H9 (cell line): ENCODE data around the gene ALKBH4. TPM values are rescaled to one million over a fixed set of nuclear protein-coding genes. Genes with fewer than 3 reads are reported as not detected.

ENCODE experiments used
- DNase-seq: peaks from one replicate; pipeline ENCODE4 v3.0.0-alpha.2; 2017
- H2AFZ ChIP-seq: one replicate; pipeline ENCODE4 v1.6.1; 2013; ENCODE audit warnings: mild to moderate bottlenecking, low read length, control low read depth, moderate library complexity
- H2AK5ac ChIP-seq: 2 replicates; pipeline ENCODE4 v1.6.1; 2013; ENCODE audit warnings: low read length, control low read depth, mixed read lengths; ENCODE audit not compliant: insufficient read length
- H2BK120ac ChIP-seq: one replicate; pipeline ENCODE4 v1.6.1; 2013; ENCODE audit warnings: low read depth, mild to moderate bottlenecking, low read length, control low read depth, inconsistent platforms; ENCODE audit not compliant: poor library complexity, severe bottlenecking
- H2BK12ac ChIP-seq: 2 replicates; pipeline ENCODE4 v1.6.1; 2013; ENCODE audit warnings: low read length, control low read depth, mixed read lengths, low read depth; ENCODE audit not compliant: insufficient read length
- H2BK15ac ChIP-seq: 2 replicates; pipeline ENCODE4 v1.6.1; 2013; ENCODE audit warnings: low read depth, low read length, control low read depth
- H2BK20ac ChIP-seq: one replicate; pipeline ENCODE4 v1.6.1; 2013; ENCODE audit warnings: low read depth, mild to moderate bottlenecking, low read length, control low read depth, inconsistent platforms; ENCODE audit not compliant: poor library complexity, severe bottlenecking
- H2BK5ac ChIP-seq: 2 replicates; pipeline ENCODE4 v1.6.1; 2013; ENCODE audit warnings: low read length, control low read depth, mixed read lengths; ENCODE audit not compliant: insufficient read length
- H3K14ac ChIP-seq: 2 replicates; pipeline ENCODE4 v1.6.1; 2013; ENCODE audit warnings: low read length, control low read depth; ENCODE audit not compliant: insufficient read depth
- H3K18ac ChIP-seq: 2 replicates; pipeline ENCODE4 v1.6.1; 2013; ENCODE audit warnings: low read depth, mild to moderate bottlenecking, mixed read lengths, low read length, control low read depth; ENCODE audit not compliant: insufficient read length
- H3K23ac ChIP-seq: 2 replicates; pipeline ENCODE4 v1.6.1; 2013; ENCODE audit warnings: low read length, control low read depth, mixed read lengths, low read depth; ENCODE audit not compliant: insufficient read length
- H3K23me2 ChIP-seq: 2 replicates; pipeline ENCODE4 v1.6.1; 2013; ENCODE audit warnings: low read depth, mild to moderate bottlenecking, mixed read lengths, low read length, control low read depth; ENCODE audit not compliant: insufficient read length, poor library complexity, severe bottlenecking
- H3K27ac ChIP-seq: 2 replicates; pipeline ENCODE4 v1.5.1; 2013; ENCODE audit warnings: low read length, control low read depth, mixed read lengths, low read depth; ENCODE audit not compliant: insufficient read length
- H3K27me3 ChIP-seq: 2 replicates; pipeline ENCODE4 v1.6.1; 2013; ENCODE audit warnings: low read length, control low read depth, inconsistent platforms; ENCODE audit not compliant: insufficient read depth
- H3K4ac ChIP-seq: 2 replicates; pipeline ENCODE4 v1.6.1; 2013; ENCODE audit warnings: low read depth, mild to moderate bottlenecking, control low read depth, inconsistent platforms, low read length, moderate library complexity
- H3K4me1 ChIP-seq: 2 replicates; pipeline ENCODE4 v1.6.1; 2013; ENCODE audit warnings: low read length, control low read depth, inconsistent platforms; ENCODE audit not compliant: insufficient read depth
- H3K4me2 ChIP-seq: 2 replicates; pipeline ENCODE4 v1.6.1; 2013; ENCODE audit warnings: low read length, control low read depth, mixed read lengths; ENCODE audit not compliant: insufficient read length, insufficient read depth
- H3K56ac ChIP-seq: 2 replicates; pipeline ENCODE4 v1.6.1; 2013; ENCODE audit warnings: low read depth, mild to moderate bottlenecking, mixed read lengths, low read length, control low read depth; ENCODE audit not compliant: insufficient read length
- H3K79me1 ChIP-seq: 2 replicates; pipeline ENCODE4 v1.6.1; 2013; ENCODE audit warnings: low read depth, mild to moderate bottlenecking, moderate library complexity, low read length, control low read depth, inconsistent platforms; ENCODE audit not compliant: insufficient read depth, poor library complexity, severe bottlenecking
- H3K79me2 ChIP-seq: 2 replicates; pipeline ENCODE4 v1.6.1; 2013; ENCODE audit warnings: low read length, control low read depth, inconsistent platforms; ENCODE audit not compliant: insufficient read depth
- H3K9ac ChIP-seq: 2 replicates; pipeline ENCODE4 v1.6.1; 2013; ENCODE audit warnings: low read length, control low read depth, mixed read lengths; ENCODE audit not compliant: insufficient read length; ENCODE audit errors: extremely low read depth
- H3K9me3 ChIP-seq: one replicate; pipeline ENCODE4 v1.6.1; 2013; ENCODE audit warnings: low read depth, low read length, inconsistent platforms; ENCODE audit not compliant: control insufficient read depth
- H3T11ph ChIP-seq: one replicate; pipeline ENCODE4 v1.6.1; 2013; ENCODE audit warnings: mild to moderate bottlenecking, low read length, control low read depth, inconsistent platforms
- H4K20me1 ChIP-seq: one replicate; pipeline ENCODE4 v1.6.1; 2013; ENCODE audit not compliant: control insufficient read depth, insufficient read length, insufficient read depth
- H4K5ac ChIP-seq: 2 replicates; pipeline ENCODE4 v1.6.1; 2013; ENCODE audit warnings: low read depth, mild to moderate bottlenecking, mixed read lengths, low read length, control low read depth; ENCODE audit not compliant: insufficient read length
- H4K8ac ChIP-seq: replicated peaks from 2 replicates; pipeline ENCODE4 v1.6.1; 2013; ENCODE audit warnings: low read length, control low read depth, mixed read lengths, low read depth; ENCODE audit not compliant: insufficient read length
- H4K91ac ChIP-seq: 2 replicates; pipeline ENCODE4 v1.6.1; 2013; ENCODE audit warnings: low read depth, mild to moderate bottlenecking, moderate library complexity, mixed read lengths, low read length, control low read depth; ENCODE audit not compliant: insufficient read length
- H3K27ac Mint-ChIP-seq, 3 experiments: 2 replicates in 2 of 3; 3 replicates in 1 of 3; pipeline ENCODE4 v1.8.0; 2020 to 2021; ENCODE audit warnings: mixed read lengths in 3 of 3, mild to moderate bottlenecking in 1 of 3, moderate library complexity in 1 of 3
- H3K27me3 Mint-ChIP-seq: 2 replicates; pipeline ENCODE4 v1.8.0; 2021; ENCODE audit warnings: low read depth, mild to moderate bottlenecking, moderate library complexity, mixed read lengths
- H3K36me3 Mint-ChIP-seq, 3 experiments: 2 replicates in 2 of 3; 3 replicates in 1 of 3; pipeline ENCODE4 v1.8.0; 2020 to 2021; ENCODE audit warnings: low read depth in 3 of 3, mixed read lengths in 3 of 3; ENCODE audit not compliant: insufficient read depth in 1 of 3
- H3K4me1 Mint-ChIP-seq, 2 experiments: 2 replicates each; pipeline ENCODE4 v1.8.0; 2020; ENCODE audit warnings: mixed read lengths in 2 of 2
- H3K4me3 Mint-ChIP-seq, 2 experiments: 2 replicates in 1 of 2; 3 replicates in 1 of 2; pipeline ENCODE4 v1.8.0; 2020 to 2021; ENCODE audit warnings: mild to moderate bottlenecking in 2 of 2, mixed read lengths in 2 of 2, moderate library complexity in 1 of 2
- H3K9me3 Mint-ChIP-seq, 2 experiments: 2 replicates in 1 of 2; 3 replicates in 1 of 2; pipeline ENCODE4 v1.8.0; 2020; ENCODE audit warnings: mild to moderate bottlenecking in 2 of 2, mixed read lengths in 2 of 2, moderate library complexity in 1 of 2
- WGBS: extraction: QIAGEN DNeasy Blood & Tissue Kit; methylation state at CpG from one replicate; pipeline ENCODE4 v1.1.7; 2013; ENCODE audit warnings: missing lambda C conversion rate, low lambda C conversion rate, mixed read lengths; ENCODE audit not compliant: insufficient read length; ENCODE audit errors: extremely low coverage; 5-methylcytosine and 5-hydroxymethylcytosine counted together
- total RNA-seq: library from RNA; stranded (reverse); gene quantifications from 2 replicates; pipeline ENCODE4 v1.2.1, GENCODE V29; 2021
- TF ChIP-seq, protein P1 (sequence below): fragments of 200-600 bp; sonication (generic); conservative IDR thresholded peaks from 3 replicates; pipeline ENCODE4 v1.8.0; 2021; ENCODE audit warnings: antibody characterized with exemption, mild to moderate bottlenecking

The ALKBH4 gene
- total RNA-seq, 1 experiment from 2014 or later: 23.9 TPM

- peaks cover 4 to 7% of the 10 kb centered on the region in 2 experiments for H3K4me1 Mint-ChIP-seq
- H3K27ac Mint-ChIP-seq: peak overlapping the region in 1 of 3 experiments; percentile 68; a peak in 1 of 7 replicates
- Histone ChIP-seq H4K91ac (no peak overlapping the region), H2BK20ac (no peak overlapping the region), H4K5ac (no peak overlapping the region), H3K27ac (no peak overlapping the region), H2BK120ac (no peak overlapping the region), H3K23ac (no peak overlapping the region), H3T11ph (no peak overlapping the region), H2AFZ (no peak overlapping the region), H4K20me1 (no peaks in the 10 kb centered on the region), H4K8ac (no peak overlapping the region), H3K23me2 (no peaks in the 10 kb centered on the region), H3K27me3 (no peaks in the 10 kb centered on the region), H3K14ac (no peak overlapping the region), H3K56ac (no peak overlapping the region), H3K79me2 (no peaks in the 10 kb centered on the region), H2BK12ac (no peak overlapping the region), H3K4ac (no peak overlapping the region), H3K18ac (no peak overlapping the region), H3K4me1 (no peaks in the 10 kb centered on the region), H3K4me2 (no peak overlapping the region), H3K9me3 (no peaks in the 10 kb centered on the region), H2BK5ac (no peak overlapping the region), H3K79me1 (no peaks in the 10 kb centered on the region), H2AK5ac (no peak overlapping the region), H3K9ac (no peak overlapping the region), H2BK15ac (no peak overlapping the region)
- TF ChIP-seq, protein P1, sequence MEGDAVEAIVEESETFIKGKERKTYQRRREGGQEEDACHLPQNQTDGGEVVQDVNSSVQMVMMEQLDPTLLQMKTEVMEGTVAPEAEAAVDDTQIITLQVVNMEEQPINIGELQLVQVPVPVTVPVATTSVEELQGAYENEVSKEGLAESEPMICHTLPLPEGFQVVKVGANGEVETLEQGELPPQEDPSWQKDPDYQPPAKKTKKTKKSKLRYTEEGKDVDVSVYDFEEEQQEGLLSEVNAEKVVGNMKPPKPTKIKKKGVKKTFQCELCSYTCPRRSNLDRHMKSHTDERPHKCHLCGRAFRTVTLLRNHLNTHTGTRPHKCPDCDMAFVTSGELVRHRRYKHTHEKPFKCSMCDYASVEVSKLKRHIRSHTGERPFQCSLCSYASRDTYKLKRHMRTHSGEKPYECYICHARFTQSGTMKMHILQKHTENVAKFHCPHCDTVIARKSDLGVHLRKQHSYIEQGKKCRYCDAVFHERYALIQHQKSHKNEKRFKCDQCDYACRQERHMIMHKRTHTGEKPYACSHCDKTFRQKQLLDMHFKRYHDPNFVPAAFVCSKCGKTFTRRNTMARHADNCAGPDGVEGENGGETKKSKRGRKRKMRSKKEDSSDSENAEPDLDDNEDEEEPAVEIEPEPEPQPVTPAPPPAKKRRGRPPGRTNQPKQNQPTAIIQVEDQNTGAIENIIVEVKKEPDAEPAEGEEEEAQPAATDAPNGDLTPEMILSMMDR: no peak
- no peak overlapping the region for H3K4me3 Mint-ChIP-seq
- no peaks in the 10 kb centered on the region; the same call in 1 of the 2 replicates for H3K27me3 Mint-ChIP-seq
- DNase-seq: no peak
- peaks cover 7 to 40% (median 39%) of the 10 kb centered on the region in 3 experiments; a peak in 6 of 7 replicates for H3K36me3 Mint-ChIP-seq
- no CpG with 5 or more reads among the region's 10 CpGs for WGBS
- H3K9me3 Mint-ChIP-seq: no peaks in the 10 kb centered on the region
Measured at GRCh38 chr7:102456327-102456726, 8.3 kb downstream of the ALKBH4 start.
